Measurements from ENCODE around the gene PHF1.
"Not testable (repeated sequence)": the region's sequence is repeated elsewhere in the genome, so short reads cannot be mapped to it uniquely, and the experiment has no call there.

The PHF1 gene

DNA sequence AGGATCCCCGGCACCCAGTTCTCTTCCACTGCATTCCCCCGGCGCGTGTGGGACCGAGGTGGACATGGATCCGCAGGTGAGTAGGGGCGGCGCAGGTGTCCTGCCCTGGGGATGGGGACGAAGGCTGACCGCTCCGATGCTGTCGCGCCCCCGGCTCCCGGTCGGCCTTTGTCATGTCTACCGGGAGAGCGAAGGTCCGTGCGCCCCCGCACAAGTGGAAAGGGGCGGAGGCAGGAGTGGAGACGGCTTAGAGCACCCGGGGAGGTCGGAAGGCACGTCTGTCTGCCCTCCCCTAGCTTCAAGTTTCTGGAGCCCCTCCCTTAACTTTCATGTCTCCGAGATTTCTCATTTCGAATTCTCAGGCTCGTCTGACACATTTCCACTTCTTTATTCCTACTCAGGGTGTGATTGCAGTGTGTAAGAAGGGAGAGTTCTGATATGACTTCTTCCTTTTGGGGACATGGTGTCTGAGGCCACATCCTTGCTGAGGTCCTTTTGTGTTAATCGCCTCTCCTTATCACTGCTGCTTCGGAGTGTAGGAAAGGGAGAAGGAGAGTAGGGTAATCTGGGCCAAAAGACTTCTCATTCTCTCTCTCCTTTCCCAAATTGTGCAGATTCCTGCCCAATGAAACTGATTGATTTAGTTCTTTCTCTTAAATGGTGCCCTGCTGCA, 18.8 kb upstream of the PHF1 start:
- peak; percentile 77 for DNase-seq

DNA sequence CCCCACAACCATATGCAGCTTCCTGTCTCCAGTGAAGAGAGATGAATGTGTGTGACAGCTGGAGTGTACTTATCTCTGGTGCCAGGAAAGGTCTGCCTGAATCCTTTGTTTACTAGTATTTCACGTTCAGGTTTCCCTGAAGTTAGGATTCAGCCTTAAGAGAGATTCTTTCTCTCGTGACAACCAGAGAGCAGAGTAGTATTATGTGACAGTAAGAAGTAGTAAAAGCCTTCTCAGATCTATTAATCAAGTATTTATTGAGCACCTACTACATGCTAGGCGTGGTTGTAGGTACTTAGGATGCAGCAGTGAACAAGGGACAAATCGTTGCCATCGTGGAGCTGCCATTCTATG, 18.2 kb upstream of the PHF1 start:
- no peak for DNase-seq

DNA sequence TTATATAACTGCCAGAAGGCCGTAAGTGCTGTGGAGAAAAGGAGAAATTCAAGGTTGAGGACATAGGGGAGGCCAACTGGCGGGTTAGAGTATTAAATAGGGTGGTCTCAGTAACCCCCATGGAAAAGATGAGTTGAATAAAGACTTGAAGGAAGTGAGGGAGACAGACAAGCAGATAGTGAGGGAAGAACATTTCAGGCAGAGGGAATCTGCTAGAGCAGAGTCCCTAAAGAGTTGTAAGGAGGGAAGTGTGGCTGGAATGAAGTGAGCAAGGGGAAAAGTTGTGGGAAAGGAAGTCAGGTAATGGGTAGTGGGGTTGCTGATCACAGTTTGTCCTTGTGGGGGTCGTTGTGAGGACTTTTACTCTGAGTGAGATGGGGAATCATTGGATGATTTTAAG, 17.8 kb upstream of the PHF1 start:
- no peak for DNase-seq

DNA sequence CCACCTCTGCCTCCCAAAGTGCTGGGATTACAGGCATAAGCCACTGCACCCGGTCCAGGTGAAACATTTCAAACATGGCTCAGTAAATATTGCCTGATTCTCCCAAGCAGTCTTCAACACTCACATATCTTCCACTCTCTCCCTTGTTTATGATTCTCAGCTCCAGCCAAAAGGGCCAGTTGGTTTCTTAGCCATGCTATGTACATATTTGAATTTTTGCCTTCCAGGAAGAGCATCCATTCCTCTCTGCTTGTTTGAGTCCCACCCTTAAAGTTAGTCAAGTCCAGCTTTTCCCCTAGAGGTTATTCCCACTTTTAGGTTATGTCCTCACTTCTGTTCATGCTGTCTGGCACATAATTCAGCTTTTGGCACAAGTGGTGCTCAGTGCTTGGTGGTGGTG, 13.3 kb upstream of the PHF1 start:
- no peak for DNase-seq

DNA sequence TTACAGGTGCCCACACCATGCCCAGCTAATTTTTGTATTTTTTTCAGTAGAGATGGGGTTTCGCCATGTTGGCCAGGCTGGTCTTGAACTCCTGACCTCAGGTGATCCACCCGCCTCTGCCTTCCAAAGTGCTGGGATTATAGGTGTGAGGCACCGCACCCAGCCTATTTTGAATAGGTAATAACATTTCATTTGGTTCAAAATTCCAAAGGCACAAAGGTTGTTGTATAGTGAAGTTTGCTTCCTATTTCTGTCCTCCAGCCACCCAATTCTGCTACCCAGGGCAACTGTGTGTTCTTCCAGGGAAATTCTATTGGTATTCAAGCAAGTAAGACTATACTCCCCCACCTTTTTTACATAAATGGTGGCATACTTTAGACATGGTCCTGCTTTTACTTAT, 12.2 kb upstream of the PHF1 start:
- not testable (repeated sequence) for DNase-seq

DNA sequence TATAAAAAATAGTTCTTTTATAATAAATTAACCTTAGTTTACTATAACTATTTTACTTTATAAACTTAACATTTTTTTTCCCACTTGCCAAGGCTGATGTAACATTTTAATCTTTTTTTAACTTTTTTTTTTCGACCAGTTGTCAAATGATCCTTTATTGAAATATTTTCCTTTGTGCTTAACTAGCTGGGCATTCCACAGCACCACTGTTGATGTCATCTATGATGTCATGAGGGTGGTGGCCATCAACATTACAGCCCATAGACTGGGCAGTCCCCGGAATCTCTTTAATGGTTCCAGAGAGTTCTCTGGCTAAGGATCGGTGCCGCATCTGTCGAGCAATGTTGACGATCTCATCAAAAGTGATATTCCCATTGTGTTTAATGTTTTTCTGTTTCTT, 10.9 kb upstream of the PHF1 start:
- not testable (repeated sequence) for DNase-seq

DNA sequence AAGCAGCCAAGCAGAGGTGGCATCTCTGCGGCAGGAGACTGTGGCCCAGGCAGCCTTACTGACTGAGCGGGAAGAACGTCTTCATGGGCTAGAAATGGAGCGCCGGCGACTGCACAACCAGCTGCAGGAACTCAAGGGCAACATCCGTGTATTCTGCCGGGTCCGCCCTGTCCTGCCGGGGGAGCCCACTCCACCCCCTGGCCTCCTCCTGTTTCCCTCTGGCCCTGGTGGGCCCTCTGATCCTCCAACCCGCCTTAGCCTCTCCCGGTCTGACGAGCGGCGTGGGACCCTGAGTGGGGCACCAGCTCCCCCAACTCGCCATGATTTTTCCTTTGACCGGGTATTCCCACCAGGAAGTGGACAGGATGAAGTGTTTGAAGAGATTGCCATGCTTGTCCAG, 5.9 kb upstream of the PHF1 start:
- no peak for DNase-seq

DNA sequence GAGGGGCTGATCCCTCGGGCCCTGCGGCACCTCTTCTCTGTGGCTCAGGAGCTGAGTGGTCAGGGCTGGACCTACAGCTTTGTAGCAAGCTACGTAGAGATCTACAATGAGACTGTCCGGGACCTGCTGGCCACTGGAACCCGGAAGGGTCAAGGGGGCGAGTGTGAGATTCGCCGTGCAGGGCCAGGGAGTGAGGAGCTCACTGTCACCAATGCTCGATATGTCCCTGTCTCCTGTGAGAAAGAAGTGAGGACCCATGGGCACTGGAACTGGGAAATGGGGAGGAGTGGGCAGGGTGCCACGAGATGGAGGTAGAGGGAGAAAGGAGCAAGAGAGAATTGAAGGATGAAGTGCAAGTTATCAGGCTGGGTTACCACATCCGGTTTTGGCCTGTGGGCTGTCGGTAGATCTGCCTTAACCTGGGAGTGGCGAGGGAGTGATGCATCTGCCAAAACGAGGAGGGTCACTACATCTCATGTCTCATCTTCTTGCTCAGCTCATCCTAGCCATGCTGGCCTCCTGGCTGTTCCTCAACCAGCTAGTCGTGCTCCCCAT, 5.4 kb upstream of the PHF1 start:
- no peak for DNase-seq

DNA sequence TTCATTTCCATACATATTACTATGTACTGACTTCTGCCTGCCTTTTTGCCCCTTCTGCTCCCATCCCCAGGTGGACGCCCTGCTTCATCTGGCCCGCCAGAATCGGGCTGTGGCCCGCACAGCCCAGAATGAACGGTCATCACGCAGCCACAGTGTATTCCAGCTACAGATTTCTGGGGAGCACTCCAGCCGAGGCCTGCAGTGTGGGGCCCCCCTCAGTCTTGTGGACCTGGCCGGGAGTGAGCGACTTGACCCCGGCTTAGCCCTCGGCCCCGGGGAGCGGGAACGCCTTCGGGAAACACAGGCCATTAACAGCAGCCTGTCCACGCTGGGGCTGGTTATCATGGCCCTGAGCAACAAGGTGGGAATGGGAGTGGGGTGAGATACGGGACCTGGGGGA, 4.7 kb upstream of the PHF1 start:
- no peak for DNase-seq

DNA sequence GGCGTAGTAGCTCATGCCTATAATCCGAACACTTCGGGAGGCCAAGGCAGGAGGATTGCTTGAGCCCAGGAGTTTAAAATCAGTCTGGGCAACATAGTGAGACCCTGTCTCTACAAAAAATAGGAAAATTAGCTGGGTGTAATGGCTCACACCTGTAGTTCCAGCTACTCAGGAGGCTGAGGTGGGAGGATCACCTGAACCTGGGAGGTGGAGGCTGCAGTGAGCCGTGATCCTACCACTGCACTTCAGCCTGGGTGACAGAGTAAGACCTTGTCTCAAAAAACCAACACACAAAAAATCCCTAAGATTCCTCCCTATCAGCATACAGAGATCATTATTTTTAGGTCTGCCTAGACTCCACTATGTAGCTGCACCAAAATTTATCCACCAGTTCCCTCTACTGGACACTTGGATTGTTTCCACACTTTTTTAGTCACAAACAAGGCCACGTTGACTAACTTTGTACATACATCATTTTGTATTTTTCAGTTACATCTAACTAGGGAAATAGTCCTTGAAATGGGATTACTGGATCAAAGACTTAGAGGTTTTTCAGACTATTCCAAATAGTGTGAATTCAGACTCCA, 3.6 kb upstream of the PHF1 start:
- no peak for DNase-seq

DNA sequence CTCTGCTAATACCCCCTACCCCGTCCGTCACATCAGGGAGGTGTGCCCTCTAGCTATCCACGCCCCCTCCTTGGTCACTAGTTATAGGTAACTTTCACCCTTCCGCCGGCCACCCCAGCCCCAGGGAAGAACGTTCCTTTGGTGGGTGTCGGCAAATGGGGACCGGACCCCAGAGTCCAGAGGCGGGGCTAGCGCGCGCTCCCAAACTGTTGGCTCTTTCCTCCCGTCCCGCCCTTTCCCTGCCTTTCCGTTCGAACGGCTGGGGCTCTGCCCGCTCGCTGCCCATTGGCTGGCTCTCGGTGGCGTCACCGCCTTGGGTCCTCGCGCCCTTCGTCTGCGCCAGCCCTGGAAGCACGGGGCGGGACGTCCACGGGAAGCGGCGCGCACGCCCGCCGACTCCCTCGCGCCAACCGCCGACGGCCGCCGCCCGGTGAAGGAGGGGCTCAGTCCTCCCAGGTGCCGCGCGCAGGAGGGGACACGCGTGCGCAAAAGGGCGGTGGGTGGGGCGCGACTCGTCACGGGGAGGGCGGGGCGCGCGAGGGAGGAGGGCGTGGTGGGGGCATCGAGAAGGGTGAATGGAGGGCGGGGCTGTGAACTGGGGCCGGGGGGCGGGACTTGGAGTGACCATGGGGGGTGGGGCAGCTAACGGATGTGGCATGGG, 634 bp upstream of the PHF1 start:
- DNase-seq, result peak; percentile 98

DNA sequence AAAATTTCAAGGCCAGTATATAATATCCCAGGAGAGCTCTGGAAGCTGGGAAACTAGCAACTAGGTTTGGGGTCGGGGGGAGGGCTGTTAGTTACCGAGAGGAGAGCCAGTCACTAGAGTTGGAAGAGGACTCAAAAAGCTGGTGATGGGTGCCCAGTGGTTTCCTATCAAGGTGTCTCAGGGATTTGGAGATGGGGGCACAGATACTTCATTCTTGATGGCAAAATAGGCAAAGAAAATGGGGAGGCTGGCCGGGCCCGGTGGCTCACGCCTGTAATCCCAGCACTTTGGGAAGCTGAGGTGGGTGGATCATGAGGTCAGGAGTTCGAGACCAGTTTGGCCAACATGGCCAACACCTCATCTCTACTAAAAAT, 805 bp downstream of the PHF1 start:
- no peak for DNase-seq

DNA sequence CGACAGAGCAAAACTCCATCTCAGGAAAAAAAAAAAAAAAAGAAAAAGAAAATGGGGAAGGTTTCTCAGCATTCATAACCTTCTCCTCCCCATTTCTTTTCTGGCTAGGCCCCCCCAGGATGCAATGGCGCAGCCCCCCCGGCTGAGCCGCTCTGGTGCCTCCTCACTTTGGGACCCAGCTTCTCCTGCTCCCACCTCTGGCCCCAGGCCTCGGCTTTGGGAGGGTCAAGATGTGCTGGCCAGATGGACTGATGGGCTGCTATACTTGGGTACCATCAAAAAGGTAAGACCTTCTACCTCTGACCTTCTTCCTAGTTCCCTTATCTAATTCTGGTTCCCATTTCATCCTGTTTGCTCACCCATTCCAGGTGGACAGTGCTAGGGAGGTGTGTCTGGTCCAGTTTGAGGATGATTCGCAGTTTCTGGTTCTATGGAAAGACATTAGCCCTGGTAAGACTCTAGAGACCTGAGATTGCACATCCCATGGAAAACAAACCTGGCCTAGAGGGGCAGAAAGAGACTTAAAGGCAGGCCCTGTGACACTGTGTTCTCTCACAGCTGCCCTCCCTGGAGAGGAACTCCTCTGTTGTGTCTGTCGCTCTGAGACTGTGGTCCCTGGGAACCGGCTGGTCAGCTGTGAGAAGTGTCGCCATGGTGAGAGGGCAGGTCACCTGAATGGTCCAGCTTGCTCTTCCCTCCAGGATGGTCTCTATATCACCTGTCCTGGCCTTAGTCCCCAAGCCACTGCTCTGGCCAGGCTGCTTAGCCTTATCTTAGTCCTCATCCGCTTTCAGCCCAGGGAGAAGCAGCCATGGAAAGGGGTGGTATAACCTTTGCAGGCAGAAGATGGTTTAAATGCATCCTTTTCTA, 1.6 kb downstream of the PHF1 start:
- no peak for DNase-seq

DNA sequence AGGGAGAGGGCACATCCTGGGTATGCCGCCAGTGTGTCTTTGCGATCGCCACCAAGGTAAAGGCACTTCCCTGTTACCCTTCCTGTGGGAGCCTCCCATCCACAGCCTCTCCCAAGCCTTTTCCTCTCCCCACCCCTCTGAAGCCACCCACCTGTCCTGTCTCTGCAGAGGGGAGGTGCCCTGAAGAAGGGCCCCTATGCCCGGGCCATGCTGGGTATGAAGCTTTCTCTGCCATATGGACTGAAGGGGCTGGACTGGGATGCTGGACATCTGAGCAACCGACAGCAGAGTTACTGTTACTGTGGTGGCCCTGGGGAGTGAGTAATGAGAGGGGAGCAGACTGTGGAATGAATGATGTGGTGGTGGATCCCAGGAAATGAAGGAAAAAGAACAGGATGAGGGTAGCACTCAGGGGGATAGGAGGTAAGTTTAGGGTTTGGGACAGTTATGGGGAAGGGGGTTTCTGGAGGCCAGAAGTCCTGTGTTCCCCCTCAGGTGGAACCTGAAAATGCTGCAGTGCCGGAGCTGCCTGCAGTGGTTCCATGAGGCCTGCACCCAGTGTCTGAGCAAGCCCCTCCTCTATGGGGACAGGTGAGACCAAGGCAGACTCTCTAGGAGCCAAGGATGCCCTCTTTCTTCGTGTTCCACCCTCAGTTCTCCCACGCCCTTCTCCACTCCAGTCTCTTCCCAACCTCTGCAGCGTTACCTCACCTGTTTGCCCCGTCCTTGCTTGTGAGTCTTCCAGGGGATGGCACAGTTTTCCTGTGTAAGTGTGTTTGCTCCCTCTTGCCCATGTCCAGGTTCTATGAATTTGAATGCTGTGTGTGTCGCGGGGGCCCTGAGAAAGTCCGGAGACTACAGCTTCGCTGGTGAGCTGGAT, 2.7 kb downstream of the PHF1 start:
- no peak for DNase-seq

DNA sequence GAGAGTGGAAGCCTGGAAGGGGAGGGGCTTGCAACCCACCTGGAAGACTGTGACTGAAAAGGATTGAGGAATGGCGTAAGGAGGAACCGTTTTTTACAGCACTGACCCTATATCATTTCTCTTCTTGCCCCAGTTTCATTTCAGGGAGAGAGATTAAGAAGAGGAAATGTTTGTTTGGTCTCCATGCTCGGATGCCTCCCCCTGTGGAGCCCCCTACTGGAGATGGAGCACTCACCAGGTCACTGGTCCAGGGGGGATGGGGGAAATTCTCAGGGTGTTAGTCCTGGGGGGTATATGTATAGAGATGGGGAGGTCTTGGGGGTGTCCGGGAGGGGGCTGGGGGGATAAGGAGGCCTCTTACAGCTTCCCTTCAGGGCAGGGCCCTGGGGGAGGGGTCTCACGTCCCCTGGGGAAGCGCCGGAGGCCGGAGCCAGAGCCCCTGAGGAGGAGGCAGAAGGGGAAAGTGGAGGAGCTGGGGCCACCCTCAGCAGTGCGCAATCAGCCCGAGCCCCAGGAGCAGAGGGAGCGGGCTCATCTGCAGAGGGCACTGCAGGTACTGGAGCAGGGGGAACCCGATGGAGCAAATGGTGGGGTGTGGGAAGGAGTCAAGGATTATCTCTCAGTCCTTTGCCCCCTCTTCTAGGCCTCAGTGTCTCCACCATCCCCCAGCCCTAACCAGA, 3.9 kb downstream of the PHF1 start:
- no peak for DNase-seq

DNA sequence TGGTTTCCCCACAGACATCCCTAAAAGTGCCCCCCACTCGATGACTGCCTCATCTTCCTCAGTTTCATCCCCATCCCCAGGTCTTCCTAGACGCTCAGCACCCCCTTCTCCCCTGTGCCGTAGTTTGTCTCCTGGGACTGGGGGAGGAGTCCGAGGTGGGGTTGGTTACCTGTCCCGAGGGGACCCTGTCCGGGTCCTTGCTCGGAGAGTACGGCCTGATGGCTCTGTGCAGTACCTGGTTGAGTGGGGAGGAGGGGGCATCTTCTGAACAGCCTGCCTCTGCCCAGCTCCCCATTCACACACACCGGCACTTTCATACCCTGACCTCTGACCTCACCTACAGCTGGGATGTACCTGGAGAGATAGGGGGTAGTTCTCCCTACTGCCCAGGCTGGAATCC, 5.0 kb downstream of the PHF1 start:
- no peak for DNase-seq

DNA sequence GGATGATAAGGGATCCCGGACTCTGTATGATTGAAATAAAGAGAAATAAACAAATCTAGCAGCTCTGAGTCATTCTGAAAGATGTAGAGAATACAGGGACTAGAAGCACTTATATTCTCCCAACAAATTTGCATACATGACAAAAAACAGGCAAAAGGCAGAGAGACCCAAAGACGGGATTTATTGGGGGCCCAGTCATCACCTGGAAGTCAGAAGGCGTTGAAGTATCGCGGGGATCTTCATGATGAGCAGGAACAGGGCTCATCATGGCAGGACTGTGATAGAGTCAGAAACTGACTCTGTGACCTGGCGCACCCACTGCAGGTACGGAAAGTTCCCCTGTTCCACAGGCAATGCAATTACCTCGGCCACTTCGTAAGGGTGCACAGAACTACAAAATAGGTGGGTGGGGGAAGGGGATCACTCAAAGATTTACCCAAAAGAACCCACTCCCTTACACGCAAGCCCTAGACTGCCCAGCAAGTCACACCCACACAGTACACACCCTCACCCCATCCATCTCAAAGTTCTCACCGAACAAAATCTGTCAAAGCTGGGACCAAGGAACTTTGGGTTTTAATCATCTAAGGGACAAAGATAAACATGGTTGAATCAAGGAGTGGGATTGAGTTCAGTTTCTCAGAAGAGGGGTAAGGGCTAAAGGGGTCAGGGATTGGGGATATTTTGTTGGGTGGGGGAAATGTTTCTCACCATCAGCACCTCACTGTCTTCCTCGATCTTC, 5.7 kb downstream of the PHF1 start:
- peak; percentile 54 for DNase-seq

DNA sequence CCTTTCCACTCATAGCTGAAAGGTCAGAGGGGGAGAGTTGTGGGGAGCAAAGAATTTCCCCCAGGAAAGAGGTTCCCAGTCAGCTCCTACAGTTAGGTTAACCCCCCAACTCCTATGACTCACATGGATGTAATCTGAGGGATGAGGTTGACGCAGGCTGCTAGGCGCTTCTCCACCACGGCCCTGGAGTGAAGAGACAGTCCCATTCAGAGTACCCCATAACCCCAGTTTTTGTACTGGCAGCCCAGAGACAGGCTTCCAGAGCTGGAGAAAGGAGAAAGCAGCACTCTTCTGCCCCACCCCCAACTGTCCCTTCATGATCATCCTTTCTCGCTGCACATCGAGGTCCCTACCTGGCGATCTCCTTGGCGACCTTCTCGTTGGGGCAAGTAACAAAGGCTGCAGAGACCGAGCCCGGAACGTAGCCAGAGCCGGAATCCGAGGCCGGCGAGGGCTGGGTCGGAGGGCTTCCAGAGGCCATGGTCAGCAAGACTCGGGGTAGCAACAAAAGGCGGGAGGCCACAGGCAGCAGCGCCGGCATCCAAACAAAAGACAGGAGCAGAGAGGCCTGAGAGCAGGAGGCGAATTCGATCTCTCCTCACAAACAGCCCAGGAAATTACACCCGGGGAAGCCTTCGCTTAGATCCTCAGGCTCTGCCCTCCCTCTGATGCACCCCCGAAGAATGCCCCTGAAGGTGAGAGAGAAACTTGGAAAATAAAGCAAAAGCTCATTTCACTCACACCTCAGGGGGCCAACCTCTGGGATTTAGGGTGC, 6.5 kb downstream of the PHF1 start:
- DNase-seq, result peak; percentile 30

DNA sequence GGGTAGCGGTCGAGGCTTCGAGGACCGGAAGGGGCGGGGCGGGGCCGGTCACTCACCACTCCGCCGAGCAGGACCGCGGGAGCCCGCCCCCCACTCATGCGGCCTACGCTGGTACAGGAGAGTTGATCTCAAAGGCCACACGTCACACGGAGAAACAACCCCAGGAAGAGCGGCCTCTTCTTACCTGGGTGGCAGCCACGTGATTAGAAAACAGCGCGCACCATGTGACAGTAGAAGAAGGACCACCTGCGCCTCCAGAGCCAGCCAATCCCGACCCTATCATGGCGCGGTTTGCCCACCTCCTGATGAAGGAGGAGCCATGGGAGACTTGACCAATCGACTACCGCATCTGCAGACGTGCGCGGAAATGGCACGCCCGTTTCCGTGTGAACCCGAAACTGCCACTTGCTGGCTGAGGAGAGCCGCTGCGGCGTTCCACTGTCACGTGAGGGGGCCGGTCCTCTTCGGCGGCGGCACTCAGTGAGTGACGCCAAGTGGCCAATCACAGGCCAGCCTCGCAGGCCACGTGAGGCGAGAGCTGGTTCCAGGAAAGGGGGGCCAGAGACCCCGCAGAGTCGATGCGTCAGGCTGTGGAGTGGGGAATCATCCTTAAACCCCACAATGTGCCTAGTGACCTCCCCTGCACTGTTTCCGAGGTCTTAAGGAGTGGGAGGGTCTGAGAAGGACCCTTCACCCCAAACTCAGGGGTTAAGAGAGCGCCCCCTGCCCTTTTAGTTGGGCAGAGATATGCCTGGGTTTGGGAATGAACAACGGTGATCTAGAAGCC, 7.3 kb downstream of the PHF1 start, which contains the start of gene CUTA:
Gene CUTA, minus strand, starts transcription at position 205 of the 787 bp plus-strand sequence. Its CDS starts 107 bp downstream, at position 98.
- DNase-seq, result peak; percentile 99

Data from stimulated activated CD4-positive, alpha-beta T cell treated with anti-CD3 and anti-CD28 coated beads, Interleukin-15, amount 100 ng/mL, for 24 hours (primary cell).